WTC11 (cell line): Measurements from ENCODE around the gene CYP11A1. TPM values are rescaled to one million over a fixed set of nuclear protein-coding genes. Genes with fewer than 3 reads are reported as not detected.

Experiments
- ATAC-seq: fragments of 200-7000 bp; cut with Tn5 transposase; 2 replicates; pipeline ENCODE4 v1.10.0; 2021; ENCODE audit warnings: mild to moderate bottlenecking, moderate library complexity
- CTCF ChIA-PET: fragments of 300-600 bp; sonication (Branson Sonifier 250); formaldehyde crosslinking; loops from one replicate; lab custom pipeline; 2021; ENCODE audit warnings: antibody characterized with exemption; lab: Charles Lee
- POLR2A ChIA-PET: fragments of 350-600 bp; sonication (Branson Sonifier 250); formaldehyde crosslinking; loops from one replicate; lab custom pipeline; 2021; ENCODE audit warnings: antibody characterized with exemption; lab: Charles Lee
- DNase-seq: peaks from one replicate; pipeline ENCODE4 v3.0.0; 2021; ENCODE audit warnings: low spot score
- H3K27ac Mint-ChIP-seq: 2 replicates; pipeline ENCODE4 v1.8.0; 2021; ENCODE audit warnings: mixed read lengths
- H3K27me3 Mint-ChIP-seq: 2 replicates; pipeline ENCODE4 v1.8.0; 2021; ENCODE audit warnings: low read depth, mild to moderate bottlenecking, moderate library complexity, mixed read lengths
- H3K36me3 Mint-ChIP-seq: 2 replicates; pipeline ENCODE4 v1.8.0; 2021; ENCODE audit warnings: mixed read lengths
- H3K4me1 Mint-ChIP-seq: 2 replicates; pipeline ENCODE4 v1.8.0; 2022; ENCODE audit warnings: mixed read lengths
- H3K4me3 Mint-ChIP-seq: 2 replicates; pipeline ENCODE4 v1.8.0; 2021; ENCODE audit warnings: mild to moderate bottlenecking, moderate library complexity, mixed read lengths
- H3K9me3 Mint-ChIP-seq: 2 replicates; pipeline ENCODE4 v1.8.0; 2021; ENCODE audit warnings: mixed read lengths
- CREB1 ChIP-seq: sonication (generic); formaldehyde crosslinking; IDR thresholded peaks from 2 replicates; pipeline ENCODE4 v1.8.0; 2023; ENCODE audit warnings: mild to moderate bottlenecking, missing genetic modification reagents
- CREM ChIP-seq: sonication (generic); formaldehyde crosslinking; IDR thresholded peaks from 2 replicates; pipeline ENCODE4 v1.8.1; 2022; ENCODE audit warnings: mild to moderate bottlenecking, missing genetic modification reagents, moderate library complexity
- ESRRA ChIP-seq: sonication (generic); formaldehyde crosslinking; IDR thresholded peaks from 2 replicates; pipeline ENCODE4 v1.8.1; 2022; ENCODE audit warnings: mild to moderate bottlenecking, missing genetic modification reagents, borderline replicate concordance
- ETV6 ChIP-seq: sonication (generic); formaldehyde crosslinking; IDR thresholded peaks from 2 replicates; pipeline ENCODE4 v1.8.1; 2022; ENCODE audit warnings: mild to moderate bottlenecking, missing genetic modification reagents
- FOXJ3 ChIP-seq: sonication (generic); formaldehyde crosslinking; IDR thresholded peaks from 2 replicates; pipeline ENCODE4 v1.9.0; 2021; ENCODE audit warnings: missing genetic modification reagents, mild to moderate bottlenecking, borderline replicate concordance
- NFATC4 ChIP-seq: fragments of 250-450 bp; sonication (Bioruptor Pico); IDR thresholded peaks from 2 replicates; pipeline ENCODE4 v1.9.0; 2021; ENCODE audit warnings: mild to moderate bottlenecking
- SMAD4 ChIP-seq: sonication (generic); formaldehyde crosslinking; IDR thresholded peaks from 2 replicates; pipeline ENCODE4 v1.8.0; 2022; ENCODE audit warnings: mild to moderate bottlenecking, missing genetic modification reagents
- ZBTB21 ChIP-seq: sonication (generic); formaldehyde crosslinking; IDR thresholded peaks from 2 replicates; pipeline ENCODE4 v1.8.1; 2023; ENCODE audit warnings: mild to moderate bottlenecking, missing genetic modification reagents, borderline replicate concordance
- ZNF317 ChIP-seq: sonication (generic); formaldehyde crosslinking; IDR thresholded peaks from 2 replicates; pipeline ENCODE4 v1.8.1; 2023; ENCODE audit warnings: low read depth, mild to moderate bottlenecking, moderate library complexity, missing genetic modification reagents, borderline replicate concordance
- total RNA-seq: library from RNA; stranded (reverse); gene quantifications from 3 replicates; pipeline ENCODE4 v1.2.3, GENCODE V29; 2021
- TF ChIP-seq, protein P1 (sequence below): fragments of 250-450 bp; sonication (Bioruptor Pico); IDR thresholded peaks from 2 replicates; pipeline ENCODE4 v1.9.0; 2021; ENCODE audit warnings: mild to moderate bottlenecking
- TF ChIP-seq, protein P2 (sequence below): sonication (generic); formaldehyde crosslinking; IDR thresholded peaks from 2 replicates; pipeline ENCODE4 v1.8.0; 2023; ENCODE audit warnings: missing genetic modification reagents, mild to moderate bottlenecking, borderline replicate concordance
- TF ChIP-seq, protein P3 (sequence below): sonication (generic); formaldehyde crosslinking; IDR thresholded peaks from 2 replicates; pipeline ENCODE4 v1.8.1; 2023; ENCODE audit warnings: mild to moderate bottlenecking, missing genetic modification reagents, borderline replicate concordance
- TF ChIP-seq, protein P4 (sequence below): sonication (generic); formaldehyde crosslinking; IDR thresholded peaks from 2 replicates; pipeline ENCODE4 v1.8.0; 2022; ENCODE audit warnings: mild to moderate bottlenecking, missing genetic modification reagents
- TF ChIP-seq, protein P5 (sequence below): sonication (generic); formaldehyde crosslinking; IDR thresholded peaks from 2 replicates; pipeline ENCODE4 v1.8.1; 2022; ENCODE audit warnings: mild to moderate bottlenecking, missing genetic modification reagents, moderate library complexity, borderline replicate concordance
- TF ChIP-seq, protein P6 (sequence below): sonication (generic); formaldehyde crosslinking; IDR thresholded peaks from 2 replicates; pipeline ENCODE4 v1.8.1; 2023; ENCODE audit warnings: mild to moderate bottlenecking, missing genetic modification reagents, moderate library complexity
- TF ChIP-seq, protein P7 (sequence below): sonication (generic); formaldehyde crosslinking; IDR thresholded peaks from 2 replicates; pipeline ENCODE4 v1.8.0; 2023; ENCODE audit warnings: mild to moderate bottlenecking, missing genetic modification reagents
- TF ChIP-seq, protein P8 (sequence below): sonication (generic); formaldehyde crosslinking; IDR thresholded peaks from 2 replicates; pipeline ENCODE4 v1.8.1; 2023; ENCODE audit warnings: mild to moderate bottlenecking, missing genetic modification reagents
- TF ChIP-seq, protein P9 (sequence below): sonication (generic); formaldehyde crosslinking; IDR thresholded peaks from 2 replicates; pipeline ENCODE4 v1.8.1; 2023; ENCODE audit warnings: mild to moderate bottlenecking, moderate library complexity, missing genetic modification reagents

Gene CYP11A1
- total RNA-seq, 1 experiment from 2014 or later: 3.4 TPM

DNA sequence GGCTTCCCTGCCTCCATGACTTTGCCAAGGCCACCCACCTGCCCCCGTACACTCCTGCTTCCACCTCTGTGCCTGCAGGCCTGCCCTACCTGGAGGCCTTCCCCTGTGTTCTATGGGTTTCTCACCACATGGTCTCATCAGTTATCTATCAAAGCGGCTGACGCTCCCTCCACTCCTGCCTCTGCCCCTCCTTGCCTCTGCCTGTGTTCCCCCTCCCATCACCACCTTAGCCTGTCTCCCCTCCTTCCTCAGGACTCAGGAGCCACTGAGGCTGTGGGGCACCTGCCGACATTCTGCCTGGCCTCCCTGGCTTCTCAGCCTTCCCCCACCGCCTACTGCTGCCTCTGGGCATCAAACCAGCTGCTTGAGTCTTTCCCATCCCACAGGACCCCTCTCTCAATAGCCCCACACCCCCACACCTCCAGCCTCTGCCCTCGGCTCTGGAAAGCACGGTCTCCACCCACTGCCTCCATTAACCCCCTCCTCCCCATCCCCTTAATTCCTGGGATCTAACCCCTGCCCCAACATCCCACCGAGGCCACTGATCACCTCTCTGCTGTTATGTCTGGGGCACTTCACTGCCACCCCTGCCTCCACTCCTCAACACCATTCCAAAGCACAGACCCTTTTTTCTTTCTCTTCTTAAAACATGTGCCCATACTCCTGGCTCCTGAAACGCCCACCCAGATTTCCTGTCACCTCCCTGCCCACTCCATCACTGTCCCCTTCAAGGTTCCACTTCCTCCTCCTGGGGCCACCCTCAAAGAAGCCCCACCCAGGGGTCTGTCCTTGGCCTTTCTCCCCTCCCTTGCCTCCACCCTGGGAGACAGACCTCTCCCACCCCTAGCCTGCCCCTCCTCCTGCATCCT, 24.4 kb upstream of the CYP11A1 start:
- H3K9me3 Mint-ChIP-seq: no peaks in the 10 kb centered on the region
- CTCF ChIA-PET: interaction anchor here (0.7 to 1.2 kb wide), 2 partner anchors 10 to 229 kb away, joined by 3 to 4 read pairs; no protein-coding TSS in a partner anchor
- no peak overlapping the region for H3K27ac Mint-ChIP-seq
- H3K36me3 Mint-ChIP-seq: no peaks in the 10 kb centered on the region
- TF ChIP-seq, protein P1, sequence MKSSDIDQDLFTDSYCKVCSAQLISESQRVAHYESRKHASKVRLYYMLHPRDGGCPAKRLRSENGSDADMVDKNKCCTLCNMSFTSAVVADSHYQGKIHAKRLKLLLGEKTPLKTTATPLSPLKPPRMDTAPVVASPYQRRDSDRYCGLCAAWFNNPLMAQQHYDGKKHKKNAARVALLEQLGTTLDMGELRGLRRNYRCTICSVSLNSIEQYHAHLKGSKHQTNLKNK: no peak
- TF ChIP-seq CREB1: no peak
- TF ChIP-seq ESRRA: no peak
- no peak for TF ChIP-seq SMAD4 (CRISPR knock-in tag)
- TF ChIP-seq CREM (CRISPR knock-in tag): no peak
- TF ChIP-seq FOXJ3: no peak
- no peak for TF ChIP-seq NFATC4
- TF ChIP-seq, protein P2, sequence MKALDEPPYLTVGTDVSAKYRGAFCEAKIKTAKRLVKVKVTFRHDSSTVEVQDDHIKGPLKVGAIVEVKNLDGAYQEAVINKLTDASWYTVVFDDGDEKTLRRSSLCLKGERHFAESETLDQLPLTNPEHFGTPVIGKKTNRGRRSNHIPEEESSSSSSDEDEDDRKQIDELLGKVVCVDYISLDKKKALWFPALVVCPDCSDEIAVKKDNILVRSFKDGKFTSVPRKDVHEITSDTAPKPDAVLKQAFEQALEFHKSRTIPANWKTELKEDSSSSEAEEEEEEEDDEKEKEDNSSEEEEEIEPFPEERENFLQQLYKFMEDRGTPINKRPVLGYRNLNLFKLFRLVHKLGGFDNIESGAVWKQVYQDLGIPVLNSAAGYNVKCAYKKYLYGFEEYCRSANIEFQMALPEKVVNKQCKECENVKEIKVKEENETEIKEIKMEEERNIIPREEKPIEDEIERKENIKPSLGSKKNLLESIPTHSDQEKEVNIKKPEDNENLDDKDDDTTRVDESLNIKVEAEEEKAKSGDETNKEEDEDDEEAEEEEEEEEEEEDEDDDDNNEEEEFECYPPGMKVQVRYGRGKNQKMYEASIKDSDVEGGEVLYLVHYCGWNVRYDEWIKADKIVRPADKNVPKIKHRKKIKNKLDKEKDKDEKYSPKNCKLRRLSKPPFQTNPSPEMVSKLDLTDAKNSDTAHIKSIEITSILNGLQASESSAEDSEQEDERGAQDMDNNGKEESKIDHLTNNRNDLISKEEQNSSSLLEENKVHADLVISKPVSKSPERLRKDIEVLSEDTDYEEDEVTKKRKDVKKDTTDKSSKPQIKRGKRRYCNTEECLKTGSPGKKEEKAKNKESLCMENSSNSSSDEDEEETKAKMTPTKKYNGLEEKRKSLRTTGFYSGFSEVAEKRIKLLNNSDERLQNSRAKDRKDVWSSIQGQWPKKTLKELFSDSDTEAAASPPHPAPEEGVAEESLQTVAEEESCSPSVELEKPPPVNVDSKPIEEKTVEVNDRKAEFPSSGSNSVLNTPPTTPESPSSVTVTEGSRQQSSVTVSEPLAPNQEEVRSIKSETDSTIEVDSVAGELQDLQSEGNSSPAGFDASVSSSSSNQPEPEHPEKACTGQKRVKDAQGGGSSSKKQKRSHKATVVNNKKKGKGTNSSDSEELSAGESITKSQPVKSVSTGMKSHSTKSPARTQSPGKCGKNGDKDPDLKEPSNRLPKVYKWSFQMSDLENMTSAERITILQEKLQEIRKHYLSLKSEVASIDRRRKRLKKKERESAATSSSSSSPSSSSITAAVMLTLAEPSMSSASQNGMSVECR (CRISPR knock-in tag): no peak
- TF ChIP-seq, protein P3, sequence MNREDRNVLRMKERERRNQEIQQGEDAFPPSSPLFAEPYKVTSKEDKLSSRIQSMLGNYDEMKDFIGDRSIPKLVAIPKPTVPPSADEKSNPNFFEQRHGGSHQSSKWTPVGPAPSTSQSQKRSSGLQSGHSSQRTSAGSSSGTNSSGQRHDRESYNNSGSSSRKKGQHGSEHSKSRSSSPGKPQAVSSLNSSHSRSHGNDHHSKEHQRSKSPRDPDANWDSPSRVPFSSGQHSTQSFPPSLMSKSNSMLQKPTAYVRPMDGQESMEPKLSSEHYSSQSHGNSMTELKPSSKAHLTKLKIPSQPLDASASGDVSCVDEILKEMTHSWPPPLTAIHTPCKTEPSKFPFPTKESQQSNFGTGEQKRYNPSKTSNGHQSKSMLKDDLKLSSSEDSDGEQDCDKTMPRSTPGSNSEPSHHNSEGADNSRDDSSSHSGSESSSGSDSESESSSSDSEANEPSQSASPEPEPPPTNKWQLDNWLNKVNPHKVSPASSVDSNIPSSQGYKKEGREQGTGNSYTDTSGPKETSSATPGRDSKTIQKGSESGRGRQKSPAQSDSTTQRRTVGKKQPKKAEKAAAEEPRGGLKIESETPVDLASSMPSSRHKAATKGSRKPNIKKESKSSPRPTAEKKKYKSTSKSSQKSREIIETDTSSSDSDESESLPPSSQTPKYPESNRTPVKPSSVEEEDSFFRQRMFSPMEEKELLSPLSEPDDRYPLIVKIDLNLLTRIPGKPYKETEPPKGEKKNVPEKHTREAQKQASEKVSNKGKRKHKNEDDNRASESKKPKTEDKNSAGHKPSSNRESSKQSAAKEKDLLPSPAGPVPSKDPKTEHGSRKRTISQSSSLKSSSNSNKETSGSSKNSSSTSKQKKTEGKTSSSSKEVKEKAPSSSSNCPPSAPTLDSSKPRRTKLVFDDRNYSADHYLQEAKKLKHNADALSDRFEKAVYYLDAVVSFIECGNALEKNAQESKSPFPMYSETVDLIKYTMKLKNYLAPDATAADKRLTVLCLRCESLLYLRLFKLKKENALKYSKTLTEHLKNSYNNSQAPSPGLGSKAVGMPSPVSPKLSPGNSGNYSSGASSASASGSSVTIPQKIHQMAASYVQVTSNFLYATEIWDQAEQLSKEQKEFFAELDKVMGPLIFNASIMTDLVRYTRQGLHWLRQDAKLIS (CRISPR knock-in tag): no peak
- TF ChIP-seq ZNF317 (CRISPR knock-in tag): no peak
- TF ChIP-seq, protein P4, sequence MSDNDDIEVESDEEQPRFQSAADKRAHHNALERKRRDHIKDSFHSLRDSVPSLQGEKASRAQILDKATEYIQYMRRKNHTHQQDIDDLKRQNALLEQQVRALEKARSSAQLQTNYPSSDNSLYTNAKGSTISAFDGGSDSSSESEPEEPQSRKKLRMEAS (CRISPR knock-in tag): no peak
- TF ChIP-seq ETV6 (CRISPR knock-in tag): no peak
- TF ChIP-seq, protein P5, sequence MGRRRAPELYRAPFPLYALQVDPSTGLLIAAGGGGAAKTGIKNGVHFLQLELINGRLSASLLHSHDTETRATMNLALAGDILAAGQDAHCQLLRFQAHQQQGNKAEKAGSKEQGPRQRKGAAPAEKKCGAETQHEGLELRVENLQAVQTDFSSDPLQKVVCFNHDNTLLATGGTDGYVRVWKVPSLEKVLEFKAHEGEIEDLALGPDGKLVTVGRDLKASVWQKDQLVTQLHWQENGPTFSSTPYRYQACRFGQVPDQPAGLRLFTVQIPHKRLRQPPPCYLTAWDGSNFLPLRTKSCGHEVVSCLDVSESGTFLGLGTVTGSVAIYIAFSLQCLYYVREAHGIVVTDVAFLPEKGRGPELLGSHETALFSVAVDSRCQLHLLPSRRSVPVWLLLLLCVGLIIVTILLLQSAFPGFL: no peak
- TF ChIP-seq ZBTB21 (CRISPR knock-in tag): no peak
- TF ChIP-seq, protein P6, sequence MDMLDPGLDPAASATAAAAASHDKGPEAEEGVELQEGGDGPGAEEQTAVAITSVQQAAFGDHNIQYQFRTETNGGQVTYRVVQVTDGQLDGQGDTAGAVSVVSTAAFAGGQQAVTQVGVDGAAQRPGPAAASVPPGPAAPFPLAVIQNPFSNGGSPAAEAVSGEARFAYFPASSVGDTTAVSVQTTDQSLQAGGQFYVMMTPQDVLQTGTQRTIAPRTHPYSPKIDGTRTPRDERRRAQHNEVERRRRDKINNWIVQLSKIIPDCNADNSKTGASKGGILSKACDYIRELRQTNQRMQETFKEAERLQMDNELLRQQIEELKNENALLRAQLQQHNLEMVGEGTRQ (CRISPR knock-in tag): no peak
- TF ChIP-seq, protein P7, sequence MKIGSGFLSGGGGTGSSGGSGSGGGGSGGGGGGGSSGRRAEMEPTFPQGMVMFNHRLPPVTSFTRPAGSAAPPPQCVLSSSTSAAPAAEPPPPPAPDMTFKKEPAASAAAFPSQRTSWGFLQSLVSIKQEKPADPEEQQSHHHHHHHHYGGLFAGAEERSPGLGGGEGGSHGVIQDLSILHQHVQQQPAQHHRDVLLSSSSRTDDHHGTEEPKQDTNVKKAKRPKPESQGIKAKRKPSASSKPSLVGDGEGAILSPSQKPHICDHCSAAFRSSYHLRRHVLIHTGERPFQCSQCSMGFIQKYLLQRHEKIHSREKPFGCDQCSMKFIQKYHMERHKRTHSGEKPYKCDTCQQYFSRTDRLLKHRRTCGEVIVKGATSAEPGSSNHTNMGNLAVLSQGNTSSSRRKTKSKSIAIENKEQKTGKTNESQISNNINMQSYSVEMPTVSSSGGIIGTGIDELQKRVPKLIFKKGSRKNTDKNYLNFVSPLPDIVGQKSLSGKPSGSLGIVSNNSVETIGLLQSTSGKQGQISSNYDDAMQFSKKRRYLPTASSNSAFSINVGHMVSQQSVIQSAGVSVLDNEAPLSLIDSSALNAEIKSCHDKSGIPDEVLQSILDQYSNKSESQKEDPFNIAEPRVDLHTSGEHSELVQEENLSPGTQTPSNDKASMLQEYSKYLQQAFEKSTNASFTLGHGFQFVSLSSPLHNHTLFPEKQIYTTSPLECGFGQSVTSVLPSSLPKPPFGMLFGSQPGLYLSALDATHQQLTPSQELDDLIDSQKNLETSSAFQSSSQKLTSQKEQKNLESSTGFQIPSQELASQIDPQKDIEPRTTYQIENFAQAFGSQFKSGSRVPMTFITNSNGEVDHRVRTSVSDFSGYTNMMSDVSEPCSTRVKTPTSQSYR (CRISPR knock-in tag): no peak
- TF ChIP-seq, protein P8, sequence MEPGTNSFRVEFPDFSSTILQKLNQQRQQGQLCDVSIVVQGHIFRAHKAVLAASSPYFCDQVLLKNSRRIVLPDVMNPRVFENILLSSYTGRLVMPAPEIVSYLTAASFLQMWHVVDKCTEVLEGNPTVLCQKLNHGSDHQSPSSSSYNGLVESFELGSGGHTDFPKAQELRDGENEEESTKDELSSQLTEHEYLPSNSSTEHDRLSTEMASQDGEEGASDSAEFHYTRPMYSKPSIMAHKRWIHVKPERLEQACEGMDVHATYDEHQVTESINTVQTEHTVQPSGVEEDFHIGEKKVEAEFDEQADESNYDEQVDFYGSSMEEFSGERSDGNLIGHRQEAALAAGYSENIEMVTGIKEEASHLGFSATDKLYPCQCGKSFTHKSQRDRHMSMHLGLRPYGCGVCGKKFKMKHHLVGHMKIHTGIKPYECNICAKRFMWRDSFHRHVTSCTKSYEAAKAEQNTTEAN (CRISPR knock-in tag): no peak
- TF ChIP-seq, protein P9, sequence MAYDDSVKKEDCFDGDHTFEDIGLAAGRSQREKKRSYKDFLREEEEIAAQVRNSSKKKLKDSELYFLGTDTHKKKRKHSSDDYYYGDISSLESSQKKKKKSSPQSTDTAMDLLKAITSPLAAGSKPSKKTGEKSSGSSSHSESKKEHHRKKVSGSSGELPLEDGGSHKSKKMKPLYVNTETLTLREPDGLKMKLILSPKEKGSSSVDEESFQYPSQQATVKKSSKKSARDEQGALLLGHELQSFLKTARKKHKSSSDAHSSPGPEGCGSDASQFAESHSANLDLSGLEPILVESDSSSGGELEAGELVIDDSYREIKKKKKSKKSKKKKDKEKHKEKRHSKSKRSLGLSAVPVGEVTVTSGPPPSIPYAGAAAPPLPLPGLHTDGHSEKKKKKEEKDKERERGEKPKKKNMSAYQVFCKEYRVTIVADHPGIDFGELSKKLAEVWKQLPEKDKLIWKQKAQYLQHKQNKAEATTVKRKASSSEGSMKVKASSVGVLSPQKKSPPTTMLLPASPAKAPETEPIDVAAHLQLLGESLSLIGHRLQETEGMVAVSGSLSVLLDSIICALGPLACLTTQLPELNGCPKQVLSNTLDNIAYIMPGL (CRISPR knock-in tag): no peak
- DNase-seq (no peak), ATAC-seq (no peak)
- H3K4me3 Mint-ChIP-seq: no peak overlapping the region
- peaks cover 5% of the 10 kb centered on the region; the same call in 1 of the 2 replicates for H3K27me3 Mint-ChIP-seq
- POLR2A ChIA-PET: interaction anchor here (0.7 kb wide), 1 partner anchor 605 kb away, joined by 7 read pairs; no protein-coding TSS in a partner anchor
- peaks cover 16% of the 10 kb centered on the region for H3K4me1 Mint-ChIP-seq
